Measurements from ENCODE around the gene NCAPG2.

The NCAPG2 gene

GRCh38 chr7:158727690-158728089, 23.1 kb upstream of the NCAPG2 start:
- no peak overlapping the region for H4K8ac ChIP-seq (ENCODE audit: low read length)
- no peak overlapping the region for H2BK15ac ChIP-seq (ENCODE audit: low read depth, poor library complexity, severe bottlenecking)
- H4K91ac ChIP-seq (ENCODE audit: low read length): no peak overlapping the region
- no peak overlapping the region for H2AK5ac ChIP-seq (ENCODE audit: low read length, severe bottlenecking)
- no peaks in the 10 kb centered on the region for H3K4me1 ChIP-seq (ENCODE audit: control insufficient read depth, insufficient read depth, low read depth, low read length)
- no peaks in the 10 kb centered on the region for H3K27me3 ChIP-seq (ENCODE audit: control insufficient read depth in 1 of 2, insufficient read depth in 1 of 2, low read length in 2 of 2)
- no peak overlapping the region for H2BK5ac ChIP-seq (ENCODE audit: low read depth, low read length, poor library complexity, severe bottlenecking)
- no peaks in the 10 kb centered on the region for H3K9me3 ChIP-seq (ENCODE audit: control insufficient read depth, low read length)
- no peaks in the 10 kb centered on the region for H3K79me1 ChIP-seq (replicated peaks; ENCODE audit: low read length, poor library complexity, severe bottlenecking)
- H2AFZ ChIP-seq (ENCODE audit: low read depth, low read length): no peak overlapping the region
- no peak overlapping the region for H3K9ac ChIP-seq (ENCODE audit: low read length)
- no peak overlapping the region for H3K4me2 ChIP-seq (ENCODE audit: low read length, poor library complexity, severe bottlenecking)
- no peak overlapping the region for H2BK12ac ChIP-seq (ENCODE audit: low read length in 2 of 2)
- no peak overlapping the region for H3K27ac ChIP-seq (ENCODE audit: low read length, poor library complexity, severe bottlenecking)
- H3K14ac ChIP-seq (ENCODE audit: low read length in 2 of 2): no peak overlapping the region
- H3K36me3 ChIP-seq (ENCODE audit: control insufficient read depth in 1 of 2, insufficient read depth in 2 of 2, low read depth in 1 of 2, low read length in 2 of 2): peaks cover 26 to 28% of the 10 kb centered on the region in 2 experiments
- no peak overlapping the region for H3K4ac ChIP-seq (ENCODE audit: low read depth in 1 of 2, low read length in 2 of 2)
- no peak overlapping the region for H3K18ac ChIP-seq (ENCODE audit: low read depth in 1 of 2, low read length in 2 of 2)
- H2BK120ac ChIP-seq (ENCODE audit: low read depth, low read length): no peak overlapping the region
- no peak overlapping the region for H3K4me3 ChIP-seq (ENCODE audit: insufficient read depth in 1 of 2, low read depth in 1 of 2, low read length in 2 of 2)
- 94% methylated on average over 5 of the region's 5 CpGs for WGBS
- no peak for DNase-seq
- H3K23ac ChIP-seq (ENCODE audit: low read length in 2 of 2): no peak overlapping the region

GRCh38 chr7:158726277-158726807, 21.7 kb upstream of the NCAPG2 start:
- no peak overlapping the region for H2BK120ac ChIP-seq (ENCODE audit: low read depth, low read length)
- no peak overlapping the region for H3K23ac ChIP-seq (ENCODE audit: low read length in 2 of 2)
- H4K91ac ChIP-seq (ENCODE audit: low read length): no peak overlapping the region
- H3K36me3 ChIP-seq (ENCODE audit: control insufficient read depth in 1 of 2, insufficient read depth in 2 of 2, low read depth in 1 of 2, low read length in 2 of 2): peaks cover 15 to 23% of the 10 kb centered on the region in 2 experiments
- no peak overlapping the region for H2AFZ ChIP-seq (ENCODE audit: low read depth, low read length)
- no peaks in the 10 kb centered on the region for H3K79me1 ChIP-seq (replicated peaks; ENCODE audit: low read length, poor library complexity, severe bottlenecking)
- no peak overlapping the region for H3K18ac ChIP-seq (ENCODE audit: low read depth in 1 of 2, low read length in 2 of 2)
- no peak overlapping the region for H3K4ac ChIP-seq (ENCODE audit: low read depth in 1 of 2, low read length in 2 of 2)
- H2BK5ac ChIP-seq (ENCODE audit: low read depth, low read length, poor library complexity, severe bottlenecking): no peak overlapping the region
- no peak overlapping the region for H3K14ac ChIP-seq (ENCODE audit: low read length in 2 of 2)
- DNase-seq: no peak
- H3K27ac ChIP-seq (ENCODE audit: low read length, poor library complexity, severe bottlenecking): no peak overlapping the region
- no peaks in the 10 kb centered on the region for H3K4me1 ChIP-seq (ENCODE audit: control insufficient read depth, insufficient read depth, low read depth, low read length)
- no peak overlapping the region for H2BK15ac ChIP-seq (ENCODE audit: low read depth, poor library complexity, severe bottlenecking)
- no peak overlapping the region for H3K4me3 ChIP-seq (ENCODE audit: insufficient read depth in 1 of 2, low read depth in 1 of 2, low read length in 2 of 2)
- no peak overlapping the region for H3K9ac ChIP-seq (ENCODE audit: low read length)
- no peak overlapping the region for H3K4me2 ChIP-seq (ENCODE audit: low read length, poor library complexity, severe bottlenecking)
- H4K8ac ChIP-seq (ENCODE audit: low read length): no peak overlapping the region
- no peak overlapping the region for H2AK5ac ChIP-seq (ENCODE audit: low read length, severe bottlenecking)
- 94% methylated on average over 4 of the region's 4 CpGs for WGBS
- no peaks in the 10 kb centered on the region for H3K9me3 ChIP-seq (ENCODE audit: control insufficient read depth, low read length)
- no peaks in the 10 kb centered on the region for H3K27me3 ChIP-seq (ENCODE audit: control insufficient read depth in 1 of 2, insufficient read depth in 1 of 2, low read length in 2 of 2)
- no peak overlapping the region for H2BK12ac ChIP-seq (ENCODE audit: low read length in 2 of 2)

GRCh38 chr7:158725506-158725800, 20.8 kb upstream of the NCAPG2 start:
- Histone ChIP-seq H3K36me3 (ENCODE audit: control insufficient read depth in 1 of 2, insufficient read depth in 2 of 2, low read depth in 1 of 2, low read length in 2 of 2) (peaks cover 9 to 19% of the 10 kb centered on the region in 2 experiments), H3K9ac (ENCODE audit: low read length) (no peak overlapping the region), H2AK5ac (ENCODE audit: low read length, severe bottlenecking) (no peak overlapping the region), H3K9me3 (ENCODE audit: control insufficient read depth, low read length) (no peaks in the 10 kb centered on the region), H3K4ac (ENCODE audit: low read depth in 1 of 2, low read length in 2 of 2) (no peak overlapping the region), H3K79me1 (replicated peaks; ENCODE audit: low read length, poor library complexity, severe bottlenecking) (no peaks in the 10 kb centered on the region), H3K27ac (ENCODE audit: low read length, poor library complexity, severe bottlenecking) (no peak overlapping the region), H4K91ac (ENCODE audit: low read length) (no peak overlapping the region), H3K4me3 (ENCODE audit: insufficient read depth in 1 of 2, low read depth in 1 of 2, low read length in 2 of 2) (no peak overlapping the region), H2BK120ac (ENCODE audit: low read depth, low read length) (no peak overlapping the region), H3K4me2 (ENCODE audit: low read length, poor library complexity, severe bottlenecking) (no peak overlapping the region), H3K27me3 (ENCODE audit: control insufficient read depth in 1 of 2, insufficient read depth in 1 of 2, low read length in 2 of 2) (no peaks in the 10 kb centered on the region), H4K8ac (ENCODE audit: low read length) (no peak overlapping the region), H3K18ac (ENCODE audit: low read depth in 1 of 2, low read length in 2 of 2) (no peak overlapping the region), H2BK12ac (ENCODE audit: low read length in 2 of 2) (no peak overlapping the region), H2AFZ (ENCODE audit: low read depth, low read length) (no peak overlapping the region), H3K14ac (ENCODE audit: low read length in 2 of 2) (no peak overlapping the region), H3K23ac (ENCODE audit: low read length in 2 of 2) (no peak overlapping the region), H2BK5ac (ENCODE audit: low read depth, low read length, poor library complexity, severe bottlenecking) (no peak overlapping the region), H3K4me1 (ENCODE audit: control insufficient read depth, insufficient read depth, low read depth, low read length) (no peaks in the 10 kb centered on the region), H2BK15ac (ENCODE audit: low read depth, poor library complexity, severe bottlenecking) (no peak overlapping the region)
- 86% methylated on average over 4 of the region's 4 CpGs for WGBS
- no peak for DNase-seq

- no peak overlapping the region for H3K4me2 ChIP-seq (ENCODE audit: low read length, poor library complexity, severe bottlenecking)
- no peaks in the 10 kb centered on the region for H3K4me1 ChIP-seq (ENCODE audit: control insufficient read depth, insufficient read depth, low read depth, low read length)
- H3K23ac ChIP-seq (ENCODE audit: low read length in 2 of 2): no peak overlapping the region
- no peak overlapping the region for H2BK15ac ChIP-seq (ENCODE audit: low read depth, poor library complexity, severe bottlenecking)
- no peaks in the 10 kb centered on the region for H3K9me3 ChIP-seq (ENCODE audit: control insufficient read depth, low read length)
- no peak overlapping the region for H4K8ac ChIP-seq (ENCODE audit: low read length)
- no peak overlapping the region for H2BK12ac ChIP-seq (ENCODE audit: low read length in 2 of 2)
- no peak overlapping the region for H3K4ac ChIP-seq (ENCODE audit: low read depth in 1 of 2, low read length in 2 of 2)
- DNase-seq: no peak
- H2AFZ ChIP-seq (ENCODE audit: low read depth, low read length): no peak overlapping the region
- H3K27ac ChIP-seq (ENCODE audit: low read length, poor library complexity, severe bottlenecking): no peak overlapping the region
- H4K91ac ChIP-seq (ENCODE audit: low read length): no peak overlapping the region
- no peak overlapping the region for H3K9ac ChIP-seq (ENCODE audit: low read length)
- no peak overlapping the region for H3K18ac ChIP-seq (ENCODE audit: low read depth in 1 of 2, low read length in 2 of 2)
- 92% methylated on average over 21 of the region's 21 CpGs for WGBS
- H3K36me3 ChIP-seq (ENCODE audit: control insufficient read depth in 1 of 2, insufficient read depth in 2 of 2, low read depth in 1 of 2, low read length in 2 of 2): peaks cover 3 to 15% of the 10 kb centered on the region in 2 experiments
- no peaks in the 10 kb centered on the region for H3K27me3 ChIP-seq (ENCODE audit: control insufficient read depth in 1 of 2, insufficient read depth in 1 of 2, low read length in 2 of 2)
- H3K79me1 ChIP-seq (replicated peaks; ENCODE audit: low read length, poor library complexity, severe bottlenecking): no peaks in the 10 kb centered on the region
- no peak overlapping the region for H2BK120ac ChIP-seq (ENCODE audit: low read depth, low read length)
- H3K14ac ChIP-seq (ENCODE audit: low read length in 2 of 2): peak overlapping the region in 1 of 2 experiments; percentile 18
- H2AK5ac ChIP-seq (ENCODE audit: low read length, severe bottlenecking): no peak overlapping the region
- H2BK5ac ChIP-seq (ENCODE audit: low read depth, low read length, poor library complexity, severe bottlenecking): no peak overlapping the region
- no peak overlapping the region for H3K4me3 ChIP-seq (ENCODE audit: insufficient read depth in 1 of 2, low read depth in 1 of 2, low read length in 2 of 2)
Observed at GRCh38 chr7:158724658-158725505, 20.3 kb upstream of the NCAPG2 start.
